GM12892 (cell line): ENCODE results near the gene TRIP12.
"Not testable (repeated sequence)": the region's sequence is repeated elsewhere in the genome, so short reads cannot be mapped to it uniquely, and the experiment has no call there.

ENCODE experiments used
- POLR2A ChIP-seq: IDR thresholded peaks from 2 replicates; pipeline ENCODE4 v1.6.1; 2011; ENCODE audit warnings: low read depth, low read length, control low read depth
- POLR2AphosphoS5 ChIP-seq: IDR thresholded peaks from 2 replicates; pipeline ENCODE4 v1.6.1; 2011; ENCODE audit warnings: low read depth, low read length, control low read depth
- TAF1 ChIP-seq: IDR thresholded peaks from 2 replicates; pipeline ENCODE4 v1.6.1; 2011; ENCODE audit warnings: low read depth, mild to moderate bottlenecking, control low read depth, low read length, borderline replicate concordance

DNA sequence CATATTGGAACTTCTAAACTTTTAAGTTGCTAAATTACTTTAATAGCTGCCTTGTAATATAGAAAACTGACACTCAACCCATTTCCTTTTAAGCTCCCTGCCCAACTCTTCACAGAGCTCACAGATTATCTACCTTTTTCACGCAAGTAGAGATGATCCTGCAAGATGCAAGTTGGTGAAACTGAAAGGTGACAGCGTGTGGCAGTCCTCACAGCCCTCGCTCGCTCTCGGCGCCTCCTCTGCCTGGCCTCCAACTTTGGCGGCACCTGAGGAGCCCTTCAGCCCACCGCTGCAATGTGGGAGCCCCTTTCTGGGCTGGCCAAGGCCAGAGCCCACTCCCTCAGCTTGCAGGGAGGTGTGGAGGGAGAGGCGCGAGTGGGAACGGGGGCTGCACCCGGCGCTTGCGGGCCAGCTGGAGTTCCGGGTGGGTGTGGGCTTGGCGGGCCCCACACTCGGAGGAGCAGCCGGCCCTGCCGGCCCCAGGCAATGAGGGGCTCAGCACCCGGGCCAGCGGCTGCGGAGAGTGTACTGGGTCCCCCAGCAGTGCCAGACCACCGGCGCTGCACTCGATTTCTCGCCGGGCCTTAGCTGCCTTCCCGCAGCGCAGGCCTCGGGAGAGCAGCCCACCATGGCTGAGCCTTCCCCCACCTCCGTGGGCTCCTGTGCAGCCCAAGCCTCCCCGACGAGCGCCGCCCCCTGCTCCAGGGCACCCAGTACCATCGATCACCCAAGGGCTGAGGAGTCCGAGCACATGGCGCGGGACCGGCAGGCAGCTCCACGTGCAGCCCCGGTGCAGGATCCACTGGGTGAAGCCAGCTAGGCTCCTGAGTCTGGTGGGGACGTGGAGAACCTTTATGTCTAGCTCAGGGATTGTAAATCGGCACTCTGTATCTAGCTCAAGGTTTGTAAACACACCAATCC, 71.2 kb downstream of the TRIP12 start:
- not testable (repeated sequence) for TF ChIP-seq POLR2AphosphoS5, POLR2A, TAF1
